ENCODE measurements around the gene NMT2. TPM values are rescaled to one million over a fixed set of nuclear protein-coding genes. Genes with fewer than 3 reads are reported as not detected.

NMT2 gene
- total RNA-seq, 1 donor from 2014 or later: 62.0 TPM

- no peak for DNase-seq (ENCODE audit: low spot score in 2 of 2)
- FAIRE-seq: no peak
Observed at GRCh38 chr10:15147594-15148392, 20.7 kb downstream of the NMT2 start.

- DNase-seq (ENCODE audit: low spot score in 2 of 2) (no peak), FAIRE-seq (no peak)
Observed at GRCh38 chr10:15146366-15146765, 22.1 kb downstream of the NMT2 start.

GRCh38 chr10:15144788-15145187 is 23.7 kb downstream of the NMT2 start:
- FAIRE-seq: no peak
- no peak for DNase-seq (ENCODE audit: low spot score in 2 of 2)

- no peak for DNase-seq (ENCODE audit: low spot score in 2 of 2)
- FAIRE-seq: no peak
Observed at GRCh38 chr10:15141136-15142054, 27.1 kb downstream of the NMT2 start.

- DNase-seq (ENCODE audit: low spot score in 2 of 2): peak in 1 of 2 donors; percentile 26
- FAIRE-seq: no peak
Observed at GRCh38 chr10:15140698-15141097, 27.8 kb downstream of the NMT2 start.

GRCh38 chr10:15137636-15138035 is 30.9 kb downstream of the NMT2 start:
- FAIRE-seq (no peak), DNase-seq (ENCODE audit: low spot score in 2 of 2) (no peak)

GRCh38 chr10:15137036-15137359 is 31.5 kb downstream of the NMT2 start:
- FAIRE-seq: no peak

GRCh38 chr10:15136129-15137035 is 32.1 kb downstream of the NMT2 start:
- FAIRE-seq (no peak), DNase-seq (ENCODE audit: low spot score in 2 of 2) (no peak)

More at GRCh38 chr10:15137036-15137359, 31.5 kb downstream of the NMT2 start:
- no peak for DNase-seq (ENCODE audit: low spot score in 2 of 2)

- FAIRE-seq (no peak), DNase-seq (ENCODE audit: low spot score in 2 of 2) (no peak)
Observed at GRCh38 chr10:15131330-15131729, 37.2 kb downstream of the NMT2 start.

GRCh38 chr10:15124908-15125307 is 43.6 kb downstream of the NMT2 start:
- DNase-seq (ENCODE audit: low spot score in 2 of 2): no peak
- no peak for FAIRE-seq

- FAIRE-seq (no peak), DNase-seq (ENCODE audit: low spot score in 2 of 2) (no peak)
Observed at GRCh38 chr10:15124190-15124589, 44.3 kb downstream of the NMT2 start.

- no peak for DNase-seq (ENCODE audit: low spot score in 2 of 2)
Observed at GRCh38 chr10:15123749-15124184, 44.7 kb downstream of the NMT2 start.

GRCh38 chr10:15122477-15123030 is 45.9 kb downstream of the NMT2 start:
- FAIRE-seq: no peak

More at GRCh38 chr10:15123749-15124184, 44.7 kb downstream of the NMT2 start:
- FAIRE-seq: no peak

GRCh38 chr10:15121707-15122106 is 46.8 kb downstream of the NMT2 start:
- FAIRE-seq (no peak), DNase-seq (ENCODE audit: low spot score in 2 of 2) (no peak)

More at GRCh38 chr10:15122477-15123030, 45.9 kb downstream of the NMT2 start:
- no peak for DNase-seq (ENCODE audit: low spot score in 2 of 2)

- DNase-seq (ENCODE audit: low spot score in 2 of 2): no peak
- FAIRE-seq: no peak
Observed at GRCh38 chr10:15120523-15120922, 48.0 kb downstream of the NMT2 start.

- DNase-seq (ENCODE audit: low spot score in 2 of 2) (no peak), FAIRE-seq (no peak)
Observed at GRCh38 chr10:15118615-15119014, 49.9 kb downstream of the NMT2 start.

- DNase-seq (ENCODE audit: low spot score in 2 of 2): no peak
- FAIRE-seq: no peak
Observed at GRCh38 chr10:15116225-15116624, 52.3 kb downstream of the NMT2 start.

GRCh38 chr10:15113766-15114165 is 54.7 kb downstream of the NMT2 start:
- FAIRE-seq (no peak), DNase-seq (ENCODE audit: low spot score in 2 of 2) (no peak)

GRCh38 chr10:15112657-15113056 is 55.8 kb downstream of the NMT2 start:
- FAIRE-seq (no peak), DNase-seq (ENCODE audit: low spot score in 2 of 2) (no peak)

Measured in frontal cortex (tissue), 4 donors.